HepG2 (cell line): ENCODE results near the gene PARN. TPM values are rescaled to one million over a fixed set of nuclear protein-coding genes. Genes with fewer than 3 reads are reported as not detected.

Experiments
- ADNP ChIP-seq: sonication (generic); formaldehyde crosslinking; IDR thresholded peaks from 2 replicates; pipeline ENCODE4 v1.4.0; 2020; ENCODE audit warnings: missing genetic modification reagents
- FOSL2 ChIP-seq: sonication (generic); formaldehyde crosslinking; IDR thresholded peaks from 2 replicates; pipeline ENCODE4 v1.4.0; 2020; ENCODE audit warnings: missing genetic modification reagents
- JUND ChIP-seq: sonication (generic); formaldehyde crosslinking; IDR thresholded peaks from 2 replicates; pipeline ENCODE4 v1.8.0; 2022; ENCODE audit warnings: mild to moderate bottlenecking, missing genetic modification reagents
- KAT8 ChIP-seq: IDR thresholded peaks from 2 replicates; pipeline ENCODE4 v1.6.1; 2016; ENCODE audit warnings: missing genetic modification reagents, missing compliant biosample characterization
- TBP ChIP-seq: sonication (generic); formaldehyde crosslinking; IDR thresholded peaks from 2 replicates; pipeline ENCODE4 v1.5.0; 2020; ENCODE audit warnings: missing genetic modification reagents
- TP53 ChIP-seq: sonication (generic); formaldehyde crosslinking; conservative IDR thresholded peaks from 2 replicates; pipeline ENCODE4 v1.4.0; 2020; ENCODE audit warnings: missing genetic modification reagents
- ZBTB25 ChIP-seq: IDR thresholded peaks from 2 replicates; pipeline ENCODE4 v1.6.1; 2018; ENCODE audit warnings: missing genetic modification reagents
- ZFX ChIP-seq: sonication (generic); formaldehyde crosslinking; IDR thresholded peaks from 2 replicates; pipeline ENCODE4 v1.4.0; 2020; ENCODE audit warnings: mild to moderate bottlenecking, low read depth, missing genetic modification reagents, moderate library complexity
- ZNF136 ChIP-seq: sonication (generic); formaldehyde crosslinking; IDR thresholded peaks from 2 replicates; pipeline ENCODE4 v1.8.1; 2022; ENCODE audit warnings: low read depth, mild to moderate bottlenecking, moderate library complexity, missing genetic modification reagents
- ZNF143 ChIP-seq: sonication (generic); formaldehyde crosslinking; IDR thresholded peaks from 2 replicates; pipeline ENCODE4 v1.4.0; 2020; ENCODE audit warnings: missing genetic modification reagents
- ZNF605 ChIP-seq: sonication (generic); formaldehyde crosslinking; IDR thresholded peaks from 2 replicates; pipeline ENCODE4 v1.8.0; 2022; ENCODE audit warnings: mild to moderate bottlenecking, missing genetic modification reagents
- polyA plus RNA-seq, 8 experiments: library from polyadenylated mRNA; depleted of rRNA in 3 of 8; stranded (reverse) in 7 of 8; unstranded in 1 of 8; fragments of >200 nt; fragmentation: Illumina TruSeq in 4 of 8; extraction: Trizol in 4 of 8; gene quantifications; 2 replicates each; pipeline versions ENCODE4 v1.2.1 to v1.2.3, GENCODE V29; 2011 to 2016; ENCODE audit warnings: low read depth in 4 of 8, missing spikeins in 1 of 8, mixed read lengths in 1 of 8; ENCODE audit not compliant: insufficient read depth in 1 of 8
- total RNA-seq, 5 experiments: library from RNA; depleted of rRNA; stranded (reverse); fragments of >200 nt; fragmentation: Illumina TruSeq; extraction: Trizol; gene quantifications; 2 replicates each; pipeline ENCODE4 v1.2.3, GENCODE V29; 2016; ENCODE audit warnings: low read depth in 1 of 5
- TF ChIP-seq, protein P1 (sequence below): IDR thresholded peaks from 2 replicates; pipeline ENCODE4 v1.6.1; 2016; ENCODE audit warnings: mild to moderate bottlenecking

The PARN gene
- total and polyA plus RNA-seq, 2 of the 13 experiments (the other 11 are each of a cell fraction or from before 2014, with no cell fraction given), result 13.3 to 47.6 TPM

DNA sequence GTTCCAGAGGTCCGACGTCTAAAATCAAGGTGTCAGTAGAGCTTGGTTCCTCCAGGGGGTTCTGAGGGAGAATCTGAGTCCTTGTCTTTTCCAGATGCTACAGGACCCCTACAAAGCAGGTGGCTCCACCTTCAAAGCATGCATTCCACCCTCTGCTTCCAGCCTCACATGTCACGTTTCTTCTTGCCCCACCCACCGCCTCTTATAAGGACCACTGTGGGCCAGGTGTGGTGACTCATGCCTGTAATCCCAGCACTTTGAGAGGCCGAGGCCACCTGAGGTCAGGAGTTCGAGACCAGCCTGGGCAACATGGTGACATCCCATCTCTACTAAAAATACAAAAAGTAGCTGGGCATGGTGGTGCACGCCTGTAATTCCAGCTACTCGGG is 227.1 kb downstream of the PARN start (continued):
- TF ChIP-seq ZNF143 (peak; percentile 31; the same call in 1 of the 2 replicates), KAT8 (CRISPR knock-in tag) (peak; percentile 16; the same call in 1 of the 2 replicates), ZBTB25 (CRISPR knock-in tag) (0 out of 2 replicates have a peak, but pooled peaks have one; percentile 7), TP53 (CRISPR knock-in tag) (peak; percentile 11; the same call in 1 of the 2 replicates), ZNF136 (0 out of 2 replicates have a peak, but pooled peaks have one; percentile 16), TBP (CRISPR knock-in tag) (peak; percentile 77; the same call in 1 of the 2 replicates), ADNP (CRISPR knock-in tag) (peak; percentile 50; the same call in 1 of the 2 replicates), ZFX (CRISPR knock-in tag) (peak; percentile 11; the same call in 1 of the 2 replicates), FOSL2 (CRISPR knock-in tag) (peak; percentile 89), JUND (peak; percentile 50; the same call in 1 of the 2 replicates), ZNF605 (CRISPR knock-in tag) (0 out of 2 replicates have a peak, but pooled peaks have one; percentile 8)
- TF ChIP-seq, protein P1, sequence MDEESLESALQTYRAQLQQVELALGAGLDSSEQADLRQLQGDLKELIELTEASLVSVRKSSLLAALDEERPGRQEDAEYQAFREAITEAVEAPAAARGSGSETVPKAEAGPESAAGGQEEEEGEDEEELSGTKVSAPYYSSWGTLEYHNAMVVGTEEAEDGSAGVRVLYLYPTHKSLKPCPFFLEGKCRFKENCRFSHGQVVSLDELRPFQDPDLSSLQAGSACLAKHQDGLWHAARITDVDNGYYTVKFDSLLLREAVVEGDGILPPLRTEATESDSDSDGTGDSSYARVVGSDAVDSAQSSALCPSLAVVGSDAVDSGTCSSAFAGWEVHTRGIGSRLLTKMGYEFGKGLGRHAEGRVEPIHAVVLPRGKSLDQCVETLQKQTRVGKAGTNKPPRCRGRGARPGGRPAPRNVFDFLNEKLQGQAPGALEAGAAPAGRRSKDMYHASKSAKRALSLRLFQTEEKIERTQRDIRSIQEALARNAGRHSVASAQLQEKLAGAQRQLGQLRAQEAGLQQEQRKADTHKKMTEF, result 0 out of 2 replicates have a peak, but pooled peaks have one; percentile 14
